Breast epithelium (tissue), 4 donors: ENCODE data around the gene RFX3. TPM values are rescaled to one million over a fixed set of nuclear protein-coding genes. Genes with fewer than 3 reads are reported as not detected.

Source experiments
- DNase-seq, 2 donors: peaks; one replicate each; pipeline ENCODE4 v3.0.0-alpha.2; 2019; ENCODE audit warnings: low spot score in 2 of 2
- H3K27ac ChIP-seq, 2 donors: fragments of 200-600 bp; sonication (generic) in 1 of 2; one replicate each; pipeline ENCODE4 v1.5.1; 2016 to 2019; ENCODE audit warnings: mild to moderate bottlenecking in 1 of 2
- H3K27me3 ChIP-seq, 2 donors: fragments of 200-600 bp; sonication (generic) in 1 of 2; one replicate each; pipeline versions ENCODE4 v1.5.1 to v1.6.0; 2017 to 2019; ENCODE audit warnings: control low read depth in 1 of 2, mild to moderate bottlenecking in 1 of 2
- H3K36me3 ChIP-seq: fragments of 200-600 bp; one replicate; pipeline ENCODE4 v1.5.1; 2019
- H3K4me1 ChIP-seq, 2 donors: fragments of 200-600 bp; sonication (generic); one replicate each; pipeline ENCODE4 v1.5.1; 2016 to 2019; ENCODE audit warnings: control low read depth in 1 of 2
- H3K4me3 ChIP-seq, 3 donors: fragments of 200-600 bp; sonication (generic); 1 replicate in 2 of 3; 2 replicates in 1 of 3; pipeline ENCODE4 v1.5.1; 2016 to 2019; ENCODE audit warnings: mild to moderate bottlenecking in 3 of 3, moderate library complexity in 2 of 3
- H3K9me3 ChIP-seq, 2 donors: fragments of 200-600 bp; sonication (generic) in 1 of 2; one replicate each; pipeline ENCODE4 v1.5.1; 2016 to 2019; ENCODE audit warnings: control low read depth in 1 of 2
- POLR2A ChIP-seq: fragments of 450-650 bp; IDR thresholded peaks from one replicate; pipeline ENCODE4 v1.6.1; 2016; ENCODE audit warnings: antibody characterized with exemption, mild to moderate bottlenecking, moderate library complexity
- POLR2AphosphoS5 ChIP-seq, 3 donors: sonication (generic); formaldehyde crosslinking; IDR thresholded peaks; one replicate each; pipeline ENCODE4 v1.6.1; 2017; ENCODE audit warnings: antibody characterized with exemption in 3 of 3
- intact Hi-C: fragments of 100-400 bp; cut with DNase I; formaldehyde crosslinking; loops from one replicate; pipeline ENCODE4 v1.15.1; 2023; ENCODE audit warnings: low total_unique reads
- total RNA-seq, 3 donors: library from RNA; depleted of rRNA; stranded (reverse); fragments of >200 nt; gene quantifications; one replicate each; pipeline ENCODE4 v1.1.0, GENCODE V29; 2016
- TF ChIP-seq, protein P1 (sequence below), 3 donors: fragments of 450-650 bp; IDR thresholded peaks; one replicate each; pipeline ENCODE4 v1.5.1; 2016 to 2017; ENCODE audit warnings: antibody characterized with exemption in 3 of 3, mild to moderate bottlenecking in 3 of 3, moderate library complexity in 3 of 3

Gene RFX3
- total RNA-seq, 3 donors from 2014 or later = 9.3 to 18.0 (median 13.8) TPM

DNA sequence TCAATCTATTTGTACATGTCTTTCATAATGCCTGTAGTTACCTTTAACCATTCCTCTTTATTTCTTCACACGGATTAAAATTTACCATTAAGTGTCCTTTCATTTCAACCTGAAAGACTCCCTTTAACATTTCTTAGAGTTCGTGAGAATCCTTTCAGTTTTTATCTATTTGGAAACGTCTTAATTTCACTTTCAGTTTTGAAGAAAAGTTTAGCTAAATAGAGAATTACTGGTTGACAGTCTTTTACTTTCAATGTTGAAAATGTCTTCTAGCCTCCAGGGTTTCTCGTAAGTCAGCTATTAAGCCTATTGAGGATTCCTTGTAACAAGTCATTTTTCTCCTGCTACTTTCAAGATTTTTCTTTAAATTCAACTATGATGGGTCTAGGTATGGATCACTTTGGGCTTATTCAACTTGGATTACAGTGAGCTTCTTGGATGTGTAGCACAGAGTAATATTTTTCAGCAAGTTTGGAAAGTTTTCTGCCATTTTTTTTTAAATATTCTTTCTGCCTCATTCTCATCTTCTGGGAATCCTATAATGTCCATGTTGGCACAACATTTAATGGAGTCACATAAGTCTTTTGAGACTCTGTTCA, 48.5 kb downstream of the RFX3 start:
- Histone ChIP-seq H3K27ac (no peak overlapping the region), H3K4me3 (no peak overlapping the region), H3K27me3 (no peaks in the 10 kb centered on the region), H3K4me1 (no peaks in the 10 kb centered on the region), H3K36me3 (no peaks in the 10 kb centered on the region), H3K9me3 (peaks cover 0 to 6% of the 10 kb centered on the region in 2 donors)
- intact Hi-C loops = no loop called here
- DNase-seq = no peak
- TF ChIP-seq POLR2A (no peak), POLR2AphosphoS5 (IDR thresholded peaks at IDR 0.05) (no peak)
- TF ChIP-seq, protein P1, sequence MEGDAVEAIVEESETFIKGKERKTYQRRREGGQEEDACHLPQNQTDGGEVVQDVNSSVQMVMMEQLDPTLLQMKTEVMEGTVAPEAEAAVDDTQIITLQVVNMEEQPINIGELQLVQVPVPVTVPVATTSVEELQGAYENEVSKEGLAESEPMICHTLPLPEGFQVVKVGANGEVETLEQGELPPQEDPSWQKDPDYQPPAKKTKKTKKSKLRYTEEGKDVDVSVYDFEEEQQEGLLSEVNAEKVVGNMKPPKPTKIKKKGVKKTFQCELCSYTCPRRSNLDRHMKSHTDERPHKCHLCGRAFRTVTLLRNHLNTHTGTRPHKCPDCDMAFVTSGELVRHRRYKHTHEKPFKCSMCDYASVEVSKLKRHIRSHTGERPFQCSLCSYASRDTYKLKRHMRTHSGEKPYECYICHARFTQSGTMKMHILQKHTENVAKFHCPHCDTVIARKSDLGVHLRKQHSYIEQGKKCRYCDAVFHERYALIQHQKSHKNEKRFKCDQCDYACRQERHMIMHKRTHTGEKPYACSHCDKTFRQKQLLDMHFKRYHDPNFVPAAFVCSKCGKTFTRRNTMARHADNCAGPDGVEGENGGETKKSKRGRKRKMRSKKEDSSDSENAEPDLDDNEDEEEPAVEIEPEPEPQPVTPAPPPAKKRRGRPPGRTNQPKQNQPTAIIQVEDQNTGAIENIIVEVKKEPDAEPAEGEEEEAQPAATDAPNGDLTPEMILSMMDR (IDR thresholded peaks at IDR 0.05) = no peak

DNA sequence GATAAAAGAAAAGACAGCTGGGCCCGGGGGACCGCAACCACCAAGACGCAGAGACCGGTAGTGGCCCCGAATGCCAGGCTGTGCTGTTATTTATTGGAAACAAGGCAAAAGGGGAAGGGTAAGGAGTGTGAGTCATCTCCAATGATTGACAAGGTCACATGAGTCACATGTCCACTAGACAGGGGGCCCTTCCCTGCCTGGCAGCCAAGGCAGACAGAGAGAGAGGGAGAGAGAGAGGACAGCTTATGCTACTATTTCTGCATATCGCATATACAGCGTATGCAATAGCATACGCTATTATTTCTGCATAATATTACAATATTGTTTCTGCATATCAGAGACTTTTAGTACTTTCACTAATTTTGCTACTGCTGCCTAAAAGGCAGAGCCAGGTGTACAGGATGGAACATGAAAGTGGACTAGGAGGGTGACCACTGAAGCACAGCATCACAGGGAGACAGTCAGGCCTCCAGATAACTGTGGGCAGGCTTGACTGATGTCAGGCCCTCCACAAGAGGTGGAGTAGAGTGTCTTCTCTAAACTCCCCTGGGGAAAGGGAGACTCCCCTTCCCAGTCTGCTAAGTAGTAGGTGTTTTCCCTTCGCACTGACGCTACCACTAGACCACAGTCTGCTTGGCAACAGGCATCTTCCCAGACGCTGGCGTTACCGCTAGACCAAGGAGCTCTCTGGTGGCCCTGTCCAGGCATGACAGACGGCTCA, 50.3 kb downstream of the RFX3 start:
- H3K4me1 ChIP-seq = no peaks in the 10 kb centered on the region
- TF ChIP-seq POLR2A (no peak), POLR2AphosphoS5 (IDR thresholded peaks at IDR 0.05) (no peak)
- TF ChIP-seq, protein P1 (IDR thresholded peaks at IDR 0.05) = no peak
- H3K27ac ChIP-seq = no peak overlapping the region
- peaks cover 0 to 6% of the 10 kb centered on the region in 2 donors for H3K9me3 ChIP-seq
- H3K27me3 ChIP-seq = no peaks in the 10 kb centered on the region
- no peaks in the 10 kb centered on the region for H3K36me3 ChIP-seq
- H3K4me3 ChIP-seq = no peak overlapping the region
- intact Hi-C loops = no loop called here
- DNase-seq = no peak

DNA sequence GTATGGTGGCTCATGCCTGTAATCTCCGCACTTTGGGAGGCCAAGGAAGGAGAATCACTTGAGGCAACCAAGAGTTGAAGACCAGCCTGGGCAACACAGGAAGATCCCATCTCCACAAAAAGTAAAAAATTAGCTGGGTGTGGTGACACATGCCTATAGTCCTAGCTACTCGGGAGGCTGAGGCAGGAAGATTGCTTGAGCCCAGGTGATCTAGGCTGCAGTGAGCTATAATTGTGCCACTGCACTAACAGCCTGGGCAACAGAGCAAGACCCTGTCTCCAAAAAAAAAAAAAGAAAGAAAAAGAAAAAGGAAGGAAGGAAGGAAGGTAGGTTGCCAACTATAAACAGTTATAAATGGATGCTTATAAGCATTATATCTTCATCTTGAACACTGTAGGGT, 51.0 kb downstream of the RFX3 start:
- DNase-seq = no peak
- TF ChIP-seq, protein P1 (IDR thresholded peaks at IDR 0.05) = no peak

DNA sequence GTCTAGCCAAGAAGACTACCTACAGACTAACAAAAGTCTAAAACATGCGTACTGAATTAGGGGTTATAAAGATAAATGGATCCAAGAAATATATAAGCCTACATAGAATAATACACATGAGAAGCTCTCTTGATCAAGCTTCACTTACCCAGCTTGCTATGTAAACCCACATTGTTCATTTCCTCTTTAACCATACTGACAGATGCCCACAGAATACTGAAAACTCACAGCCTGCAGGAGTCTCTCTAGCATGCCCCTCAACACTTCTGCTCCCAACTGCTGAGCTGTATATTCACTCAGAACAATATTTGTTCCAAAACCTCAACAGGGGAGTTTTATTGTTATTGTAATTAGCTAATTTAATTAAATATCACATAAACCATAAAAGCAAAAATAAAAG, 52.4 kb downstream of the RFX3 start:
- TF ChIP-seq POLR2AphosphoS5 (IDR thresholded peaks at IDR 0.05) (no peak), POLR2A (no peak)
- TF ChIP-seq, protein P1 (IDR thresholded peaks at IDR 0.05) = no peak
- Histone ChIP-seq H3K9me3 (peaks cover 0 to 6% of the 10 kb centered on the region in 2 donors), H3K4me3 (no peak overlapping the region), H3K4me1 (no peaks in the 10 kb centered on the region), H3K27me3 (no peaks in the 10 kb centered on the region), H3K27ac (no peak overlapping the region), H3K36me3 (no peaks in the 10 kb centered on the region)
- intact Hi-C loops = no loop called here
- no peak for DNase-seq

More for the DNA sequence above, 51.0 kb downstream of the RFX3 start:
- Histone ChIP-seq H3K27ac (no peak overlapping the region), H3K4me3 (no peak overlapping the region), H3K4me1 (no peaks in the 10 kb centered on the region), H3K36me3 (no peaks in the 10 kb centered on the region), H3K9me3 (peaks cover 0 to 6% of the 10 kb centered on the region in 2 donors), H3K27me3 (no peaks in the 10 kb centered on the region)
- intact Hi-C loops = no loop called here

DNA sequence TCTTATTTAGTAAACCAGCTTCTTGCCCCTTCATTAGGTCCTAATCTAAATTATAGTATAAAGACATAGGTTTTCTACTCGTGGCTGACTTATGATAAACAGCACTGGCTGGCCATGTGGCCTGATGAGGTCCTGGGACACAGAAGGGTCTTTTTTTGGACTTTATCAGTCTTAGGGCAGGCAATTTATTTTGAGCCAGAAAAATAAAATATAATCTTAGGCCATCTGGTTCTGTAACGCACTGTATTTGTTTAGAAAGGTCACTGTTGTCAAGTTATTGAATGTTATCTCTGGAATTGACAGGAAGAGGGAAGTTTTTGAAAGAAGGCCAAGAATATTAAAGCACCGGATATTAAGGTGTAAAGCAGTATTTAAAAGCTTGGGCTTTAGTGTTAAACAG, 53.9 kb downstream of the RFX3 start:
- Histone ChIP-seq H3K4me3 (no peak overlapping the region), H3K4me1 (no peaks in the 10 kb centered on the region), H3K9me3 (no peaks in the 10 kb centered on the region), H3K27me3 (no peaks in the 10 kb centered on the region), H3K36me3 (no peaks in the 10 kb centered on the region), H3K27ac (no peak overlapping the region)
- no peak for DNase-seq
- no peak for TF ChIP-seq POLR2A
- TF ChIP-seq, protein P1 (IDR thresholded peaks at IDR 0.05) = no peak
- no peak for TF ChIP-seq POLR2AphosphoS5 (IDR thresholded peaks at IDR 0.05)
- intact Hi-C loops = no loop called here
